Neural cell (in vitro differentiated cells): ENCODE data around the gene TMEM253. TPM values are rescaled to one million over a fixed set of nuclear protein-coding genes. Genes with fewer than 3 reads are reported as not detected.

Source experiments
- H2AFZ ChIP-seq: fragments of 200-600, 300-800 bp; sonication (generic), shearing (Covaris generic); 2 replicates; pipeline ENCODE4 v1.6.0; 2014; ENCODE audit warnings: low read depth, mild to moderate bottlenecking, antibody characterized with exemption, low read length, moderate library complexity
- H3F3A ChIP-seq: fragments of 200-600 bp; shearing (Covaris generic); 2 replicates; pipeline ENCODE4 v1.6.1; 2016; ENCODE audit warnings: mild to moderate bottlenecking, moderate library complexity, mixed read lengths, antibody characterized with exemption, low read length; ENCODE audit not compliant: insufficient read depth, poor library complexity, severe bottlenecking
- H3K27ac ChIP-seq: fragments of 200-600, 300-800 bp; sonication (generic), shearing (Covaris generic); 2 replicates; pipeline ENCODE4 v1.5.1; 2014; ENCODE audit warnings: mild to moderate bottlenecking, low read length, moderate library complexity
- H3K27me3 ChIP-seq: fragments of 300-800, 200-600 bp; sonication (generic), shearing (Covaris generic); 2 replicates; pipeline ENCODE4 v1.6.0; 2014; ENCODE audit warnings: mild to moderate bottlenecking, low read depth, low read length, moderate library complexity; ENCODE audit not compliant: insufficient read depth
- H3K36me3 ChIP-seq: fragments of 300-800, 200-600 bp; sonication (generic), shearing (Covaris generic); 2 replicates; pipeline ENCODE4 v1.5.1; 2014; ENCODE audit warnings: mild to moderate bottlenecking, antibody characterized with exemption, low read length, moderate library complexity; ENCODE audit not compliant: insufficient read depth
- H3K4me2 ChIP-seq: fragments of 300-800, 200-600 bp; sonication (generic), shearing (Covaris generic); 2 replicates; pipeline ENCODE4 v1.6.0; 2014; ENCODE audit warnings: mild to moderate bottlenecking, low read length
- H3K4me3 ChIP-seq: fragments of 300-800, 200-600 bp; sonication (generic), shearing (Covaris generic); 2 replicates; pipeline ENCODE4 v1.5.1; 2014; ENCODE audit warnings: mild to moderate bottlenecking, low read length, moderate library complexity
- H3K79me2 ChIP-seq: fragments of 200-600 bp; shearing (Covaris generic); replicated peaks from 2 replicates; pipeline ENCODE4 v1.6.0; 2014; ENCODE audit warnings: mild to moderate bottlenecking, low read length, moderate library complexity; ENCODE audit not compliant: insufficient read depth
- H3K9ac ChIP-seq: fragments of 300-800, 200-600 bp; sonication (generic), shearing (Covaris generic); 2 replicates; pipeline ENCODE4 v1.6.1; 2016; ENCODE audit warnings: mild to moderate bottlenecking, low read length, mixed read lengths
- H3K9me2 ChIP-seq: fragments of 200-600 bp; shearing (Covaris generic); 2 replicates; pipeline ENCODE4 v1.6.1; 2016; ENCODE audit warnings: mild to moderate bottlenecking, low read length, mixed read lengths; ENCODE audit not compliant: insufficient read depth
- H3K9me3 ChIP-seq: fragments of 200-600, 300-800 bp; sonication (generic), shearing (Covaris generic); 2 replicates; pipeline ENCODE4 v1.6.1; 2016; ENCODE audit warnings: mild to moderate bottlenecking, mixed run types, low read length, moderate library complexity, mixed read lengths
- H4K20me1 ChIP-seq: fragments of 200-600 bp; shearing (Covaris generic); 2 replicates; pipeline ENCODE4 v1.6.1; 2016; ENCODE audit warnings: mild to moderate bottlenecking, mixed run types; ENCODE audit not compliant: insufficient read depth
- CTCF ChIP-seq: fragments of 450-650 bp; IDR thresholded peaks from 2 replicates; pipeline ENCODE4 v1.5.1; 2014; ENCODE audit warnings: antibody characterized with exemption, mild to moderate bottlenecking, moderate library complexity; ENCODE audit not compliant: poor library complexity, severe bottlenecking
- EP300 ChIP-seq: fragments of 450-650 bp; conservative IDR thresholded peaks from 2 replicates; pipeline ENCODE4 v1.6.1; 2014; ENCODE audit warnings: antibody characterized with exemption, mild to moderate bottlenecking, moderate library complexity; ENCODE audit not compliant: poor library complexity, severe bottlenecking
- EZH2 ChIP-seq: fragments of 200-600, 300-800 bp; shearing (Covaris generic), sonication (generic); IDR thresholded peaks from 2 replicates; pipeline ENCODE4 v1.6.1; 2014; ENCODE audit warnings: antibody characterized with exemption, low read length, borderline replicate concordance, mild to moderate bottlenecking; ENCODE audit not compliant: insufficient read depth, poor library complexity, severe bottlenecking
- MXI1 ChIP-seq: fragments of 450-650 bp; conservative IDR thresholded peaks from 2 replicates; pipeline ENCODE4 v1.6.1; 2014; ENCODE audit warnings: antibody characterized with exemption, mild to moderate bottlenecking; ENCODE audit not compliant: poor library complexity, severe bottlenecking
- POLR2AphosphoS5 ChIP-seq: IDR thresholded peaks from 2 replicates; pipeline ENCODE4 v1.6.1; 2012
- RAD21 ChIP-seq: fragments of 450-650 bp; conservative IDR thresholded peaks from 2 replicates; pipeline ENCODE4 v1.6.1; 2014; ENCODE audit warnings: antibody characterized with exemption, mild to moderate bottlenecking, moderate library complexity
- REST ChIP-seq: IDR thresholded peaks from 2 replicates; pipeline ENCODE4 v1.6.1; 2012; ENCODE audit warnings: borderline replicate concordance
- SMC3 ChIP-seq: fragments of 450-650 bp; conservative IDR thresholded peaks from 2 replicates; pipeline ENCODE4 v1.6.1; 2014; ENCODE audit warnings: antibody characterized with exemption, mild to moderate bottlenecking, moderate library complexity; ENCODE audit not compliant: poor library complexity
- TAF1 ChIP-seq: IDR thresholded peaks from 2 replicates; pipeline ENCODE4 v1.6.1; 2012; ENCODE audit warnings: low read depth
- polyA plus RNA-seq: library from polyadenylated mRNA; depleted of rRNA; stranded (reverse); fragments of >200 nt; gene quantifications from 2 replicates; pipeline ENCODE4 v1.2.3, GENCODE V29; 2014

Gene TMEM253
- polyA plus RNA-seq, 1 donor from 2014 or later = 0.26 TPM

- H3K9ac ChIP-seq = no peak overlapping the region
- no peaks in the 10 kb centered on the region for H3K9me3 ChIP-seq
- peaks cover 8% of the 10 kb centered on the region for H3K36me3 ChIP-seq
- H2AFZ ChIP-seq = no peak overlapping the region
- no peak overlapping the region for H3K4me3 ChIP-seq
- H3K4me2 ChIP-seq = no peak overlapping the region
- H3K27me3 ChIP-seq = no peaks in the 10 kb centered on the region
- peaks cover 22% of the 10 kb centered on the region for H3F3A ChIP-seq
- no peaks in the 10 kb centered on the region for H4K20me1 ChIP-seq
- peaks cover 4% of the 10 kb centered on the region for H3K79me2 ChIP-seq
- H3K9me2 ChIP-seq = no peaks in the 10 kb centered on the region
- H3K27ac ChIP-seq = no peak overlapping the region
- TF ChIP-seq EP300 = no peak
- no peak for TF ChIP-seq POLR2AphosphoS5
- TF ChIP-seq TAF1 = no peak
- no peak for TF ChIP-seq MXI1
- TF ChIP-seq RAD21 = no peak
- no peak for TF ChIP-seq SMC3
These were observed 15.6 kb upstream of the TMEM253 start for GRCh38 chr14:21084998-21085853.

GRCh38 chr14:21086908-21087293 is 14.0 kb upstream of the TMEM253 start:
- Histone ChIP-seq H3K79me2 (peaks cover 11% of the 10 kb centered on the region), H3K9me3 (no peaks in the 10 kb centered on the region), H3F3A (peaks cover 22% of the 10 kb centered on the region), H4K20me1 (no peaks in the 10 kb centered on the region), H3K36me3 (peaks cover 15% of the 10 kb centered on the region), H3K27ac (peak overlapping the region; percentile 94), H3K9me2 (no peaks in the 10 kb centered on the region), H3K27me3 (no peaks in the 10 kb centered on the region), H3K9ac (peak overlapping the region; percentile 61), H3K4me2 (peak overlapping the region; percentile 36), H3K4me3 (peak overlapping the region; percentile 59), H2AFZ (no peak overlapping the region)
- TF ChIP-seq RAD21 (no peak), CTCF (no peak), EP300 (no peak), POLR2AphosphoS5 (no peak), MXI1 (no peak), SMC3 (no peak), REST (no peak), EZH2 (no peak), TAF1 (no peak)
